ENCODE results near the gene NRXN2.
A peak's percentile ranks its signal among the peaks of the same experiment; 100 is the strongest.

Gene NRXN2

GRCh38 chr11:64758330-64759079 is 35.5 kb upstream of the NRXN2 start:
- no peak for DNase-seq

- no peak for DNase-seq
Measured at GRCh38 chr11:64757549-64758329, 34.7 kb upstream of the NRXN2 start.

GRCh38 chr11:64755681-64756361 is 32.8 kb upstream of the NRXN2 start:
- DNase-seq = no peak

GRCh38 chr11:64754919-64755662 is 32.1 kb upstream of the NRXN2 start:
- DNase-seq = no peak

- no peak for DNase-seq
Measured at GRCh38 chr11:64754124-64754918, 31.3 kb upstream of the NRXN2 start.

GRCh38 chr11:64753380-64754123 is 30.6 kb upstream of the NRXN2 start:
- DNase-seq = no peak

- no peak for DNase-seq
Measured at GRCh38 chr11:64753019-64753379, 30.0 kb upstream of the NRXN2 start.

GRCh38 chr11:64752175-64752970 is 29.4 kb upstream of the NRXN2 start:
- DNase-seq = no peak

GRCh38 chr11:64751580-64751979 is 28.6 kb upstream of the NRXN2 start:
- DNase-seq = no peak

GRCh38 chr11:64751136-64751535 is 28.1 kb upstream of the NRXN2 start:
- DNase-seq = no peak

GRCh38 chr11:64750361-64751054 is 27.5 kb upstream of the NRXN2 start:
- no peak for DNase-seq

GRCh38 chr11:64747961-64748665 is 25.1 kb upstream of the NRXN2 start:
- DNase-seq = no peak

GRCh38 chr11:64746486-64746885 is 23.5 kb upstream of the NRXN2 start:
- no peak for DNase-seq

GRCh38 chr11:64745521-64746328 is 22.7 kb upstream of the NRXN2 start:
- DNase-seq = peak; percentile 65

- DNase-seq = peak; percentile 35
Measured at GRCh38 chr11:64745189-64745520, 22.2 kb upstream of the NRXN2 start.

GRCh38 chr11:64744544-64745188 is 21.7 kb upstream of the NRXN2 start:
- no peak for DNase-seq

GRCh38 chr11:64743591-64744543 is 20.9 kb upstream of the NRXN2 start, which contains the start of gene RASGRP2:
Gene RASGRP2, minus strand, starts transcription at chr11:64744142. Its CDS starts 1,276 bp downstream, at chr11:64742866.
- DNase-seq = peak; percentile 76

Data from activated T-cell treated with anti-CD3 and anti-CD28 coated beads for 4 hours (primary cell).